ENCODE data around the gene MOCS3. TPM values are rescaled to one million over a fixed set of nuclear protein-coding genes. Genes with fewer than 3 reads are reported as not detected.
A peak's percentile ranks its signal among the peaks of the same experiment; 100 is the strongest.

Gene MOCS3
- polyA plus RNA-seq, 1 experiment = 3.4 TPM

- ChIA-PET CTCF (interaction anchor here (1.1 to 1.7 kb wide), 3 partner anchors 14 to 169 kb away, joined by 4 to 7 read pairs (median 4); no protein-coding TSS in a partner anchor), POLR2A (no interaction called here)
- peak overlapping the region; percentile 92 for H3K4me3 ChIP-seq (ENCODE audit: low read depth, low read length)
- TF ChIP-seq, protein P1, sequence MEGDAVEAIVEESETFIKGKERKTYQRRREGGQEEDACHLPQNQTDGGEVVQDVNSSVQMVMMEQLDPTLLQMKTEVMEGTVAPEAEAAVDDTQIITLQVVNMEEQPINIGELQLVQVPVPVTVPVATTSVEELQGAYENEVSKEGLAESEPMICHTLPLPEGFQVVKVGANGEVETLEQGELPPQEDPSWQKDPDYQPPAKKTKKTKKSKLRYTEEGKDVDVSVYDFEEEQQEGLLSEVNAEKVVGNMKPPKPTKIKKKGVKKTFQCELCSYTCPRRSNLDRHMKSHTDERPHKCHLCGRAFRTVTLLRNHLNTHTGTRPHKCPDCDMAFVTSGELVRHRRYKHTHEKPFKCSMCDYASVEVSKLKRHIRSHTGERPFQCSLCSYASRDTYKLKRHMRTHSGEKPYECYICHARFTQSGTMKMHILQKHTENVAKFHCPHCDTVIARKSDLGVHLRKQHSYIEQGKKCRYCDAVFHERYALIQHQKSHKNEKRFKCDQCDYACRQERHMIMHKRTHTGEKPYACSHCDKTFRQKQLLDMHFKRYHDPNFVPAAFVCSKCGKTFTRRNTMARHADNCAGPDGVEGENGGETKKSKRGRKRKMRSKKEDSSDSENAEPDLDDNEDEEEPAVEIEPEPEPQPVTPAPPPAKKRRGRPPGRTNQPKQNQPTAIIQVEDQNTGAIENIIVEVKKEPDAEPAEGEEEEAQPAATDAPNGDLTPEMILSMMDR (IDR thresholded peaks at IDR 0.05; ENCODE audit: insufficient read depth, low read depth, low read length) = no peak
- DNase-seq (ENCODE audit: low read depth) = no peak
- peaks cover 2% of the 10 kb centered on the region; the same call in 1 of the 2 replicates for H3K36me3 ChIP-seq (ENCODE audit: control insufficient read depth, insufficient read depth, low read length)
- no peaks in the 10 kb centered on the region for H3K27me3 ChIP-seq (ENCODE audit: control insufficient read depth, insufficient read depth, low read length)
These were observed 1.0 kb downstream of the MOCS3 start for GRCh38 chr20:50959543-50960126.

DNA sequence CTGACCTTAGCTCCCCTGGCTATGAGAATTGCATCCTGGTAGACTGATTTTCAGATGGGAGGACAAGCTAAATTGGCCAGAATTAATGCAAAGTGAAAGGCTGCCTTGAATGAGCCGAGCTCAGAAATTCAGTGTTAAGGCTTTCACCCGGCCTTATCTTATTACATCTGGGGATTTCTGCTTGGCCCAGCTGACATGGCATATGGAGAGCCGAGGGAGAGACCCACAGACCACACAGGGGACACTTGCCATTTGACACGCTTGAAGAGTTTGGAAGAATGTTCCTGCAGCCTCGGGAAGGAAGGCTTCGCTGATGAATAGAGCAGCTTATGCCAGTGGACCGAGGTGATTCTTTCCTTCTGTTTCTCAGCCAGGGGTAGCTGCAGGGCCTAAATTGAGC is 9.0 kb downstream of the MOCS3 start:
- POLR2A ChIA-PET = no interaction called here
- no peak for DNase-seq (ENCODE audit: low read depth)
- Histone ChIP-seq H3K4me3 (ENCODE audit: low read depth, low read length) (no peak overlapping the region), H3K36me3 (ENCODE audit: control insufficient read depth, insufficient read depth, low read length) (no peaks in the 10 kb centered on the region), H3K27me3 (ENCODE audit: control insufficient read depth, insufficient read depth, low read length) (peaks cover 6% of the 10 kb centered on the region)
- CTCF ChIA-PET = interaction anchor here (0.7 to 1.1 kb wide), 3 partner anchors 9 to 38 kb away, joined by 3 to 4 read pairs (median 3); partner anchors contain the start of genes DPM1 and MOCS3
- TF ChIP-seq, protein P1 (IDR thresholded peaks at IDR 0.05; ENCODE audit: insufficient read depth, low read depth, low read length) = no peak

DNA sequence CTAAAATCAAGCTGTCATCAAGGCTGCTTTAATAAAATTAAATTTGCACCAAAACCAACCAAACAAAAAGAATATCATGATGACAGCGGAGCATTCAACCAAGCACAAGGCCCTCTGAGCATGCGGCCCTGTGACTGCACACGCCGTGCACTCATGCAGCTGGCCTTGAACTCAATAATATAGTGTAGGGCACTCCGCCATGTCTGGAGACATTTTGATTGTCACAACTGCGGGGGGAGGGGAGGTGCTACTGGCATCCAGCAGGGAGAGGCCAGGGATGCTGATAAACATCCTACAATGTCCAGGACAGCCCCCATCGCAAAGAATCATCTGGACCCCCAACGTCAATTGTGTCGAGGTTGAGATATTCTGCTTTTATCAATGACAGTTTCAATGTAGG is 9.7 kb downstream of the MOCS3 start:
- no peak for DNase-seq (ENCODE audit: low read depth)
- H3K4me3 ChIP-seq (ENCODE audit: low read depth, low read length) = no peak overlapping the region
- ChIA-PET POLR2A (no interaction called here), CTCF (interaction anchor here (0.7 to 1.1 kb wide), 2 partner anchors 10 to 13 kb away, joined by 3 to 4 read pairs; partner anchors contain the start of genes DPM1 and MOCS3)
- H3K36me3 ChIP-seq (ENCODE audit: control insufficient read depth, insufficient read depth, low read length) = no peaks in the 10 kb centered on the region
- TF ChIP-seq, protein P1 (IDR thresholded peaks at IDR 0.05; ENCODE audit: insufficient read depth, low read depth, low read length) = no peak
- H3K27me3 ChIP-seq (ENCODE audit: control insufficient read depth, insufficient read depth, low read length) = peaks cover 6% of the 10 kb centered on the region

DNA sequence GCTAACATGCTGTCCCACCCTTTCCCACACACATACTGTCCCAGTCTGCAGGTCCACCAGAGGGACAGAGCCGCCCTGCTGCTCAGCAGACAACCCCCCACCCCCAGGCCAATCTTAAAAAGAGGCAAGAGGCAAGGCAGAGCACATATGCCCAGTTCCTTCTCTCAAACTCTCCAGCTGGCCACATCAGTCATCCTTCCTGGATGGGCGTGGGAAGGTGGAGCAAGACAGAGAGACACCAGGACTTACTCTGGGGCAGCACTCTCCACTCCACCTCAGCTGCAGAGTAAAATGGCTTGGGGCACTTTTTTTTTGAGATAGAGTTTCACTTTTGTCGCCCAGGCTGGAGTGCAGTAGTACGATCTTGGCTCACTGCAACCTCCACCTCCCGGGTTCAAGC is 10.8 kb downstream of the MOCS3 start:
- POLR2A ChIA-PET = no interaction called here
- no peak for DNase-seq (ENCODE audit: low read depth)
- Histone ChIP-seq H3K36me3 (ENCODE audit: control insufficient read depth, insufficient read depth, low read length) (no peaks in the 10 kb centered on the region), H3K27me3 (ENCODE audit: control insufficient read depth, insufficient read depth, low read length) (peaks cover 6% of the 10 kb centered on the region), H3K4me3 (ENCODE audit: low read depth, low read length) (no peak overlapping the region)
- TF ChIP-seq, protein P1 (IDR thresholded peaks at IDR 0.05; ENCODE audit: insufficient read depth, low read depth, low read length) = no peak
- CTCF ChIA-PET = interaction anchor here (0.7 to 0.8 kb wide), 2 partner anchors 8 to 175 kb away, joined by 3 read pairs; partner anchors contain the start of gene BCAS4

DNA sequence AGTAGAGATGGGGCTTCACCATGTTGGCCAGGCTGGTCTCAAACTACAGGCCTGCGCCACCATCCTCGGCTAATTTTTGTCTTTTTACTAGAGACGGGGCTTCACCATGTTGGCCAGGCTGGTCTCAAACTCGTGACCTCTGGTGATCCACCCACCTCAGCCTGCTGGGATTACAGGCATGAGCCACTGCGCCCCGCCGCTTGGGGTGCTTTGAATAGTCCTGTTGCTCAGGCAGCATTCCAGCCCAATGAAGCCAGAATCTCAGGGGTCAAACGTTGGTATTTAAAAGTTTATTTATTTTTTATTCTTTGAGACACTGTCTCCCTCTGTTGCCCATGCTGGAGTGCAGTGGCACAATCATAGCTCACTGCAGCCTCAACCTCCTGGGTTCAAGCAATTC is 11.3 kb downstream of the MOCS3 start:
- H3K36me3 ChIP-seq (ENCODE audit: control insufficient read depth, insufficient read depth, low read length) = no peaks in the 10 kb centered on the region
- DNase-seq (ENCODE audit: low read depth) = no peak
- peaks cover 6% of the 10 kb centered on the region for H3K27me3 ChIP-seq (ENCODE audit: control insufficient read depth, insufficient read depth, low read length)
- ChIA-PET CTCF (interaction anchor here (0.8 kb wide), 1 partner anchor 175 kb away, joined by 3 read pairs; the partner anchor contains the start of gene BCAS4), POLR2A (no interaction called here)
- TF ChIP-seq, protein P1 (IDR thresholded peaks at IDR 0.05; ENCODE audit: insufficient read depth, low read depth, low read length) = no peak
- no peak overlapping the region for H3K4me3 ChIP-seq (ENCODE audit: low read depth, low read length)
